RWPE2 (cell line): ENCODE measurements around the gene WDR41.
A peak's percentile ranks its signal among the peaks of the same experiment; 100 is the strongest.

Source experiments
- ATAC-seq: fragments of 200-7000 bp; cut with Tn5 transposase; 3 replicates; pipeline ENCODE4 v1.9.1; 2021; ENCODE audit warnings: low read depth
- DNase-seq: peaks from one replicate; pipeline ENCODE4 v3.0.0-alpha.2; 2020; ENCODE audit warnings: low spot score
- H3K27ac ChIP-seq: fragments of 450-650 bp; 2 replicates; pipeline ENCODE4 v1.5.1; 2017; ENCODE audit warnings: mild to moderate bottlenecking; ENCODE audit not compliant: poor library complexity, severe bottlenecking
- H3K27me3 ChIP-seq: fragments of 250-450 bp; sonication (Bioruptor Pico); 2 replicates; pipeline ENCODE4 v1.5.1; 2021; ENCODE audit warnings: mild to moderate bottlenecking, moderate library complexity; ENCODE audit not compliant: insufficient read depth, poor library complexity, severe bottlenecking
- H3K36me3 ChIP-seq: fragments of 250-450 bp; sonication (Bioruptor Pico); 2 replicates; pipeline ENCODE4 v1.5.1; 2020; ENCODE audit warnings: low read depth, mild to moderate bottlenecking, moderate library complexity
- H3K4me1 ChIP-seq: fragments of 250-450 bp; sonication (Bioruptor Pico); 2 replicates; pipeline ENCODE4 v1.5.1; 2021; ENCODE audit warnings: mild to moderate bottlenecking, moderate library complexity; ENCODE audit not compliant: insufficient read depth, poor library complexity, severe bottlenecking
- H3K4me3 ChIP-seq: fragments of 250-450 bp; sonication (Bioruptor Pico); 2 replicates; pipeline ENCODE4 v1.5.1; 2021; ENCODE audit warnings: mild to moderate bottlenecking, moderate library complexity; ENCODE audit not compliant: severe bottlenecking
- H3K9me3 ChIP-seq: fragments of 250-450 bp; sonication (Bioruptor Pico); 2 replicates; pipeline ENCODE4 v1.5.1; 2021; ENCODE audit warnings: mild to moderate bottlenecking, moderate library complexity; ENCODE audit not compliant: severe bottlenecking
- CTCF ChIP-seq: fragments of 450-650 bp; IDR thresholded peaks from one replicate; pipeline ENCODE4 v1.5.1; 2017; ENCODE audit warnings: mild to moderate bottlenecking, moderate library complexity; ENCODE audit not compliant: poor library complexity, severe bottlenecking

WDR41 gene

GRCh38 chr5:77431286-77431685 is 60.8 kb downstream of the WDR41 start:
- Histone ChIP-seq H3K27ac (no peak overlapping the region), H3K9me3 (no peaks in the 10 kb centered on the region), H3K4me1 (no peaks in the 10 kb centered on the region), H3K4me3 (no peak overlapping the region), H3K27me3 (no peaks in the 10 kb centered on the region), H3K36me3 (peaks cover 75% of the 10 kb centered on the region)
- peak; percentile 67; the same call in 2 of the 3 replicates for ATAC-seq
- DNase-seq = no peak
- TF ChIP-seq CTCF = no peak

- no peaks in the 10 kb centered on the region for H3K9me3 ChIP-seq
- H3K4me3 ChIP-seq = no peak overlapping the region
- peaks cover 74% of the 10 kb centered on the region for H3K36me3 ChIP-seq
- no peak for ATAC-seq
- no peak overlapping the region for H3K27ac ChIP-seq
- no peaks in the 10 kb centered on the region for H3K4me1 ChIP-seq
- DNase-seq = no peak
- no peak for TF ChIP-seq CTCF
- no peaks in the 10 kb centered on the region for H3K27me3 ChIP-seq
Measured at GRCh38 chr5:77430726-77431125, 61.4 kb downstream of the WDR41 start.

DNA sequence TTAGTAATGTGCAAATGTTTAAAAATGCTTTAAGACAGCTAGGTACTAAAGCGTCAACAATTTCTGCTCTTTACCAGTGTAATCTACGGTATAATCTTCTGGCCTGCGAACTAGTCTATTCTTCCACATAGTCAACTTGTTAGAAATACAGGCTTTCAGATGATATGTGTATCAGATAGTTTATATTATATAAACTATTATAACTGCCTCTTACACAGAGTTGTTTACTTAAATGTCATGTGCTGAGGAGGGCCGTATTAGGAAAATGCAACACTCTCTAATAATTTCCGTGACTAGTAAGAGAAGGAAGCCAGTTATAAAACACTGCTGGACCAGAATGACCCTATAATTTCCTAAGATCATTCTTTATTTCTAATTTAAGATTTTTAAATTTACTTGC is 63.6 kb downstream of the WDR41 start:
- ATAC-seq (no peak), DNase-seq (no peak)
- no peaks in the 10 kb centered on the region for H3K27me3 ChIP-seq
- no peak overlapping the region for H3K27ac ChIP-seq
- no peak for TF ChIP-seq CTCF
- no peak overlapping the region for H3K4me3 ChIP-seq
- no peaks in the 10 kb centered on the region for H3K9me3 ChIP-seq
- H3K4me1 ChIP-seq = no peaks in the 10 kb centered on the region
- H3K36me3 ChIP-seq = peaks cover 52% of the 10 kb centered on the region

DNA sequence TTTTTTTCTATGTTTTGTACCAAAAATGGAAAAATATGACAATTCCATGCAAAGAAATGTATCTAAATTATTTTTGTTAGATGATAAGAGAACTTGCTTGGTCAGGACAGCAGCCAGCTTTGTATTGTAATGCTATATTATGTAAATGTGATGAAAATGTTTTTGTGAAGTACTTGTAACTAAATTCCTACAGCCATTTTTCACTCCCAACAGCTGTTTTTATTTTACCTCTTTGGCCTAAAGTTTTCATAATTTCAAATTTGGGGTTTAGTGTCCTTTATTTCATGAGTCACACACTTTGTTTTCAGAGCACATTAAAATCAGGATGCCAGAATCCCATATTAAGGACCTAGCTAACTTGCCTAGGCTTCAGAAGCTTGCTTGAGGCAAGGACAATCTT is 64.1 kb downstream of the WDR41 start:
- no peaks in the 10 kb centered on the region for H3K9me3 ChIP-seq
- H3K27me3 ChIP-seq = no peaks in the 10 kb centered on the region
- H3K27ac ChIP-seq = no peak overlapping the region
- peaks cover 47% of the 10 kb centered on the region for H3K36me3 ChIP-seq
- no peak overlapping the region for H3K4me3 ChIP-seq
- ATAC-seq (no peak), DNase-seq (no peak)
- no peaks in the 10 kb centered on the region for H3K4me1 ChIP-seq
- TF ChIP-seq CTCF = no peak

DNA sequence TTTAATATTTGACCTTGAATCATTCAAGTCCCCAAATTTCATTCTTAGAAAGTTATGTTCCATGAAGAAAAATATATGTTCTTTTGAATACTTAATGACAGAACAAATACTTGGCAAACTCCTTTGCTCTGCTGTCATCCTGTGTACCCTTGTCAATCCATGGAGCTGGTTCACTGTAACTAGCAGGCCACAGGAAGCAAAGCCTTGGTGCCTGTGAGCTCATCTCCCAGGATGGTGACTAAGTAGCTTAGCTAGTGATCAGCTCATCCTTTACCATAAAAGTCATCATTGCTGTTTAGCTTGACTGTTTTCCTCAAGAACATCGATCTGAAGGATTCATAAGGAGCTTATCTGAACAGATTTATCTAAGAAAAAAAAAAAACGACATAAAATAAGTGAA is 65.4 kb downstream of the WDR41 start:
- TF ChIP-seq CTCF = no peak
- Histone ChIP-seq H3K4me3 (no peak overlapping the region), H3K9me3 (no peaks in the 10 kb centered on the region), H3K27ac (no peak overlapping the region), H3K36me3 (peaks cover 34% of the 10 kb centered on the region), H3K4me1 (no peaks in the 10 kb centered on the region), H3K27me3 (no peaks in the 10 kb centered on the region)
- peak; percentile 59 for ATAC-seq
- DNase-seq = no peak
